ENCODE measurements around the gene FALEC.

The FALEC gene

DNA sequence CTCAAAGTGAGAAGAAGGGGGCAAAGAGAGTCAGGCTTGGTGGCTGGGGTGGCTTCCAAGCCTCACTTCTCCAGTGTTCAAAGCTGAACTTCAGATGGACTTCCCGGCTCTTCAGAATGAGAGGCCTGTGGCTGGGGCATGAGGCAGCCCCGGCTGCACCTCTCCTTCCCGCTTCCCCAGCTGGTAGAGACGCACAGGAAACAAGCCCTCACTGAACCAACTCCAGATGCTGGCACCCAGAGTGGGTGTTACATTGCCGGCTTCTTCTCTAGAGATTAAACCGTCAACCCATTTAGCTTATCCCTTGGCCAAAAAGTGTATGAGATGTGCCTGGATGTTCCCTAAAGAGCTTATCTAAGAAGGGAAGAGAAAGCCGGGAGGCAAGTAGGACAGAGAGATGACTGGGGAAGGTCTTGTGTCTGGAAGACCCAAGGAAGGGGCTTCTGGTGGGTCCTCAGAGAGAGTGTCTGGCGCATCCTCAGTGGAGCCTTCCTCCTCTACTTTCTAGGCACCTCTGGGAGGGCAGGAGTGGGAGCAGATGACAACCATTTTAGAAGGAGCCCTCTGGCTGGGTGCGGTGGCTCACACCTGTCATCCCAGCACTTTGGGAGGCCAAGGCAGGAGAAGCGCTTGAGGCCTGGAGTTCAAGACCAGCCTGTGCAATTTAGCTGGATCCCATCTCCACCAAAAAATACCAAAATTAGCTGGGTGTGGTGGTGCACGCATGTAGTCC is 35.7 kb downstream of the FALEC start:
- no peaks in the 10 kb centered on the region for H3K27me3 ChIP-seq (ENCODE audit: control insufficient read depth in 1 of 2, insufficient read depth in 1 of 2, low read length in 2 of 2)
- H2BK15ac ChIP-seq (ENCODE audit: low read depth, poor library complexity, severe bottlenecking): no peak overlapping the region
- peaks cover 24% of the 10 kb centered on the region for H3K4me1 ChIP-seq (ENCODE audit: control insufficient read depth, insufficient read depth, low read depth, low read length)
- no peak overlapping the region for H3K27ac ChIP-seq (ENCODE audit: low read length, poor library complexity, severe bottlenecking)
- H2AFZ ChIP-seq (ENCODE audit: low read depth, low read length): no peak overlapping the region
- no peak overlapping the region for H3K14ac ChIP-seq (ENCODE audit: low read length in 2 of 2)
- H2AK5ac ChIP-seq (ENCODE audit: low read length, severe bottlenecking): no peak overlapping the region
- peak overlapping the region; percentile 48 for H4K8ac ChIP-seq (ENCODE audit: low read length)
- H4K91ac ChIP-seq (ENCODE audit: low read length): no peak overlapping the region
- peak overlapping the region in 1 of 2 experiments; percentile 67 for H3K18ac ChIP-seq (ENCODE audit: low read depth in 1 of 2, low read length in 2 of 2)
- no peak overlapping the region for H3K23ac ChIP-seq (ENCODE audit: low read length in 2 of 2)
- no peak overlapping the region for H2BK5ac ChIP-seq (ENCODE audit: low read depth, low read length, poor library complexity, severe bottlenecking)
- peak overlapping the region in 1 of 2 experiments; percentile 67 for H3K4ac ChIP-seq (ENCODE audit: low read depth in 1 of 2, low read length in 2 of 2)
- no peak overlapping the region for H3K4me2 ChIP-seq (ENCODE audit: low read length, poor library complexity, severe bottlenecking)
- peak overlapping the region; percentile 28 to 38 for H2BK12ac ChIP-seq (ENCODE audit: low read length in 2 of 2)
- H3K79me1 ChIP-seq (replicated peaks; ENCODE audit: low read length, poor library complexity, severe bottlenecking): peaks cover 4% of the 10 kb centered on the region
- H3K9me3 ChIP-seq (ENCODE audit: control insufficient read depth, low read length): no peaks in the 10 kb centered on the region
- DNase-seq: peak; percentile 42
- H2BK120ac ChIP-seq (ENCODE audit: low read depth, low read length): peak overlapping the region; percentile 11
- H3K4me3 ChIP-seq (ENCODE audit: insufficient read depth in 1 of 2, low read depth in 1 of 2, low read length in 2 of 2): peak overlapping the region in 1 of 2 experiments; percentile 87
- H3K36me3 ChIP-seq (ENCODE audit: control insufficient read depth in 1 of 2, insufficient read depth in 2 of 2, low read depth in 1 of 2, low read length in 2 of 2): peaks cover 20 to 25% of the 10 kb centered on the region in 2 experiments
- 95% methylated on average over 10 of the region's 11 CpGs for WGBS
- H3K9ac ChIP-seq (ENCODE audit: low read length): peak overlapping the region; percentile 89

GRCh38 chr1:150551784-150552127 is 36.2 kb downstream of the FALEC start:
- peak overlapping the region; percentile 11 for H2BK120ac ChIP-seq (ENCODE audit: low read depth, low read length)
- H2BK15ac ChIP-seq (ENCODE audit: low read depth, poor library complexity, severe bottlenecking): no peak overlapping the region
- peak overlapping the region in 1 of 2 experiments; percentile 71 for H3K18ac ChIP-seq (ENCODE audit: low read depth in 1 of 2, low read length in 2 of 2)
- no peaks in the 10 kb centered on the region for H3K9me3 ChIP-seq (ENCODE audit: control insufficient read depth, low read length)
- no peak overlapping the region for H3K23ac ChIP-seq (ENCODE audit: low read length in 2 of 2)
- peak overlapping the region; percentile 48 for H4K8ac ChIP-seq (ENCODE audit: low read length)
- no peak overlapping the region for H3K27ac ChIP-seq (ENCODE audit: low read length, poor library complexity, severe bottlenecking)
- peaks cover 8% of the 10 kb centered on the region for H3K79me1 ChIP-seq (replicated peaks; ENCODE audit: low read length, poor library complexity, severe bottlenecking)
- H2AFZ ChIP-seq (ENCODE audit: low read depth, low read length): no peak overlapping the region
- H3K14ac ChIP-seq (ENCODE audit: low read length in 2 of 2): no peak overlapping the region
- H3K4me3 ChIP-seq (ENCODE audit: insufficient read depth in 1 of 2, low read depth in 1 of 2, low read length in 2 of 2): peak overlapping the region in 1 of 2 experiments; percentile 87
- peaks cover 24% of the 10 kb centered on the region for H3K4me1 ChIP-seq (ENCODE audit: control insufficient read depth, insufficient read depth, low read depth, low read length)
- H3K4ac ChIP-seq (ENCODE audit: low read depth in 1 of 2, low read length in 2 of 2): peak overlapping the region in 1 of 2 experiments; percentile 55
- H3K36me3 ChIP-seq (ENCODE audit: control insufficient read depth in 1 of 2, insufficient read depth in 2 of 2, low read depth in 1 of 2, low read length in 2 of 2): peaks cover 24 to 30% of the 10 kb centered on the region in 2 experiments
- no peak overlapping the region for H2AK5ac ChIP-seq (ENCODE audit: low read length, severe bottlenecking)
- no peak for DNase-seq
- 75% methylated on average over 1 of the region's 1 CpG for WGBS
- H2BK12ac ChIP-seq (ENCODE audit: low read length in 2 of 2): peak overlapping the region in 1 of 2 experiments; percentile 37
- no peaks in the 10 kb centered on the region for H3K27me3 ChIP-seq (ENCODE audit: control insufficient read depth in 1 of 2, insufficient read depth in 1 of 2, low read length in 2 of 2)
- H3K4me2 ChIP-seq (ENCODE audit: low read length, poor library complexity, severe bottlenecking): no peak overlapping the region
- peak overlapping the region; percentile 85 for H4K91ac ChIP-seq (ENCODE audit: low read length)
- peak overlapping the region; percentile 48 for H3K9ac ChIP-seq (ENCODE audit: low read length)
- no peak overlapping the region for H2BK5ac ChIP-seq (ENCODE audit: low read depth, low read length, poor library complexity, severe bottlenecking)

DNA sequence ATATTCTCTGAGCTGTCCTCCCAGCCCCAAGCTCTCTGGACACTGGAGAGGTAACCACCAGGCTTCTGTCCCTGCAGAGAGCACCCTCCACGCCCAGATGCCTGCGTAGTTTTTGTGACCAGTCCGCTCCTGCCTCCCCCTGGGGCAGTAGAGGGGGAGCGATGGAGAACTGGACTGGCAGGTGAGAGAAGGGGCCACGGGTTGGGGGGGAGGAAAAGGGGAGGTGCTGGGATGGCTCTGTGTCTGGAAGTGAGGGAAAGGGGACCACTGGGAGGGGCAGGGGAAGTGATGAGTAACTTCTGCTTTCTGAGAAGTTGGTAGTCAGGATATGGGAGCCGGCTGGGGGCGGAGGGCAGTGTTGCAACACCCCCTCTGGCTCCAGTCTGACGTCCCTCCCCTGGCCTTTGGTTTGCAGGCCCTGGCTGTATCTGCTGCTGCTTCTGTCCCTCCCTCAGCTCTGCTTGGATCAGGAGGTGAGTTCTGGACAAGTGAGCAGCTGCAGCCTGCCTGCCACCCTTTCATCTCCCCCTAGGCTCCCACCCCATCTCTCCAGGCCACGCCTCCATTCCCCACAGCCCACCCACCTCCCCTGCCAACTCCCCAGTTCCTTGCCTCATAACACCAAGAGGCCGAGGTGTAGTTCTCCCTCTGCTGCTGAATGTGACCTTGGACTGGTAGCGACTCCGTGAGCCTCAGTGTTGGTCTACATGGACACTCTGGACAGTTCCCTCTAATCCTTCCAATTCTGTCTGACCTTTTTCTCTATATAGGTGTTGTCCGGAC is 36.8 kb downstream of the FALEC start:
- H3K9me3 ChIP-seq (ENCODE audit: control insufficient read depth, low read length): no peaks in the 10 kb centered on the region
- H2BK15ac ChIP-seq (ENCODE audit: low read depth, poor library complexity, severe bottlenecking): peak overlapping the region; percentile 85
- H4K8ac ChIP-seq (ENCODE audit: low read length): peak overlapping the region; percentile 75
- H2BK120ac ChIP-seq (ENCODE audit: low read depth, low read length): peak overlapping the region; percentile 73
- peak overlapping the region in 1 of 2 experiments; percentile 87 for H3K4me3 ChIP-seq (ENCODE audit: insufficient read depth in 1 of 2, low read depth in 1 of 2, low read length in 2 of 2)
- H2AK5ac ChIP-seq (ENCODE audit: low read length, severe bottlenecking): no peak overlapping the region
- peak; percentile 95 for DNase-seq
- H2AFZ ChIP-seq (ENCODE audit: low read depth, low read length): no peak overlapping the region
- peak overlapping the region; percentile 20 to 87 for H2BK12ac ChIP-seq (ENCODE audit: low read length in 2 of 2)
- H3K23ac ChIP-seq (ENCODE audit: low read length in 2 of 2): no peak overlapping the region
- H3K14ac ChIP-seq (ENCODE audit: low read length in 2 of 2): peak overlapping the region in 1 of 2 experiments; percentile 36
- no peaks in the 10 kb centered on the region for H3K27me3 ChIP-seq (ENCODE audit: control insufficient read depth in 1 of 2, insufficient read depth in 1 of 2, low read length in 2 of 2)
- H3K79me1 ChIP-seq (replicated peaks; ENCODE audit: low read length, poor library complexity, severe bottlenecking): peaks cover 11% of the 10 kb centered on the region
- H2BK5ac ChIP-seq (ENCODE audit: low read depth, low read length, poor library complexity, severe bottlenecking): no peak overlapping the region
- H3K27ac ChIP-seq (ENCODE audit: low read length, poor library complexity, severe bottlenecking): no peak overlapping the region
- no peak overlapping the region for H3K4me2 ChIP-seq (ENCODE audit: low read length, poor library complexity, severe bottlenecking)
- peak overlapping the region; percentile 80 to 82 for H3K18ac ChIP-seq (ENCODE audit: low read depth in 1 of 2, low read length in 2 of 2)
- H3K9ac ChIP-seq (ENCODE audit: low read length): peak overlapping the region; percentile 74
- H3K4ac ChIP-seq (ENCODE audit: low read depth in 1 of 2, low read length in 2 of 2): peak overlapping the region; percentile 67 to 80
- peaks cover 26% of the 10 kb centered on the region for H3K4me1 ChIP-seq (ENCODE audit: control insufficient read depth, insufficient read depth, low read depth, low read length)
- WGBS: 54% methylated on average over 13 of the region's 13 CpGs
- H4K91ac ChIP-seq (ENCODE audit: low read length): peak overlapping the region; percentile 85
- H3K36me3 ChIP-seq (ENCODE audit: control insufficient read depth in 1 of 2, insufficient read depth in 2 of 2, low read depth in 1 of 2, low read length in 2 of 2): peaks cover 24 to 34% of the 10 kb centered on the region in 2 experiments

DNA sequence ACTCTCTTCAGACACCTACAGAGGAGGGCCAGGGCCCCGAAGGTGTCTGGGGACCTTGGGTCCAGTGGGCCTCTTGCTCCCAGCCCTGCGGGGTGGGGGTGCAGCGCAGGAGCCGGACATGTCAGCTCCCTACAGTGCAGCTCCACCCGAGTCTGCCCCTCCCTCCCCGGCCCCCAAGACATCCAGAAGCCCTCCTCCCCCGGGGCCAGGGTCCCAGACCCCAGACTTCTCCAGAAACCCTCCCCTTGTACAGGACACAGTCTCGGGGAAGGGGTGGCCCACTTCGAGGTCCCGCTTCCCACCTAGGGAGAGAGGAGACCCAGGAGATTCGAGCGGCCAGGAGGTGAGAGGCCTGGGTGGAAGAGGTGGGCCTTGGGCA is 37.3 kb downstream of the FALEC start:
- Histone ChIP-seq H2BK15ac (ENCODE audit: low read depth, poor library complexity, severe bottlenecking) (peak overlapping the region; percentile 85), H3K4me2 (ENCODE audit: low read length, poor library complexity, severe bottlenecking) (no peak overlapping the region), H3K4me1 (ENCODE audit: control insufficient read depth, insufficient read depth, low read depth, low read length) (peaks cover 30% of the 10 kb centered on the region), H4K91ac (ENCODE audit: low read length) (peak overlapping the region; percentile 85), H3K27ac (ENCODE audit: low read length, poor library complexity, severe bottlenecking) (no peak overlapping the region), H2AFZ (ENCODE audit: low read depth, low read length) (no peak overlapping the region), H3K4me3 (ENCODE audit: insufficient read depth in 1 of 2, low read depth in 1 of 2, low read length in 2 of 2) (peak overlapping the region in 1 of 2 experiments; percentile 62), H3K23ac (ENCODE audit: low read length in 2 of 2) (no peak overlapping the region), H3K14ac (ENCODE audit: low read length in 2 of 2) (peak overlapping the region in 1 of 2 experiments; percentile 76), H3K18ac (ENCODE audit: low read depth in 1 of 2, low read length in 2 of 2) (peak overlapping the region; percentile 80 to 82), H3K4ac (ENCODE audit: low read depth in 1 of 2, low read length in 2 of 2) (peak overlapping the region; percentile 67 to 80), H3K9me3 (ENCODE audit: control insufficient read depth, low read length) (no peaks in the 10 kb centered on the region), H2BK5ac (ENCODE audit: low read depth, low read length, poor library complexity, severe bottlenecking) (no peak overlapping the region), H3K9ac (ENCODE audit: low read length) (peak overlapping the region; percentile 74), H3K79me1 (replicated peaks; ENCODE audit: low read length, poor library complexity, severe bottlenecking) (peaks cover 14% of the 10 kb centered on the region), H3K36me3 (ENCODE audit: control insufficient read depth in 1 of 2, insufficient read depth in 2 of 2, low read depth in 1 of 2, low read length in 2 of 2) (peaks cover 28 to 40% of the 10 kb centered on the region in 2 experiments), H2BK12ac (ENCODE audit: low read length in 2 of 2) (peak overlapping the region in 1 of 2 experiments; percentile 87), H4K8ac (ENCODE audit: low read length) (peak overlapping the region; percentile 46), H3K27me3 (ENCODE audit: control insufficient read depth in 1 of 2, insufficient read depth in 1 of 2, low read length in 2 of 2) (no peaks in the 10 kb centered on the region), H2AK5ac (ENCODE audit: low read length, severe bottlenecking) (no peak overlapping the region), H2BK120ac (ENCODE audit: low read depth, low read length) (peak overlapping the region; percentile 73)
- DNase-seq: no peak
- 98% methylated on average over 12 of the region's 12 CpGs for WGBS
